MM.1S (cell line): Measurements from ENCODE around the gene MTCH2.

Experiments used
- DNase-seq: peaks from one replicate; pipeline ENCODE4 v3.0.0-alpha.2; 2015
- H2AFZ ChIP-seq: fragments of 300-600 bp; sonication (generic); 2 replicates; pipeline ENCODE4 v1.6.0; 2016; ENCODE audit warnings: antibody characterized with exemption, low read length
- H3F3A ChIP-seq: fragments of 300-600 bp; sonication (generic); 2 replicates; pipeline ENCODE4 v1.6.1; 2016; ENCODE audit warnings: mild to moderate bottlenecking, antibody characterized with exemption, low read length, moderate library complexity, mixed read lengths; ENCODE audit not compliant: insufficient read depth
- H3K27ac ChIP-seq: fragments of 300-600 bp; sonication (generic); 2 replicates; pipeline ENCODE4 v1.5.1; 2016; ENCODE audit warnings: mild to moderate bottlenecking, low read length
- H3K27me3 ChIP-seq: fragments of 300-600 bp; sonication (generic); replicated peaks from 2 replicates; pipeline ENCODE4 v1.6.0; 2016; ENCODE audit warnings: low read length; ENCODE audit not compliant: insufficient read depth
- H3K36me3 ChIP-seq: fragments of 300-600 bp; sonication (generic); replicated peaks from 2 replicates; pipeline ENCODE4 v1.6.1; 2016; ENCODE audit warnings: mild to moderate bottlenecking, low read length, mixed read lengths; ENCODE audit not compliant: insufficient read depth
- H3K4me1 ChIP-seq: fragments of 300-600 bp; sonication (generic); 2 replicates; pipeline ENCODE4 v1.6.1; 2016; ENCODE audit warnings: low read length, mixed read lengths
- H3K4me2 ChIP-seq: fragments of 300-600 bp; sonication (generic); 2 replicates; pipeline ENCODE4 v1.6.0; 2016; ENCODE audit warnings: low read depth, low read length
- H3K4me3 ChIP-seq: fragments of 300-600 bp; sonication (generic); 2 replicates; pipeline ENCODE4 v1.5.1; 2016; ENCODE audit warnings: low read length, mixed read lengths
- H3K79me2 ChIP-seq: fragments of 300-600 bp; sonication (generic); 2 replicates; pipeline ENCODE4 v1.6.1; 2016; ENCODE audit warnings: mixed run types, low read length, mixed read lengths
- H3K9ac ChIP-seq: fragments of 300-600 bp; sonication (generic); 2 replicates; pipeline ENCODE4 v1.6.1; 2016; ENCODE audit warnings: low read length, mixed read lengths
- H3K9me2 ChIP-seq: fragments of 300-600 bp; sonication (generic); replicated peaks from 2 replicates; pipeline ENCODE4 v1.6.1; 2016; ENCODE audit warnings: mild to moderate bottlenecking, low read length, mixed read lengths; ENCODE audit not compliant: insufficient read depth
- H3K9me3 ChIP-seq: fragments of 300-600 bp; sonication (generic); replicated peaks from 2 replicates; pipeline ENCODE4 v1.6.1; 2016; ENCODE audit warnings: mild to moderate bottlenecking, low read length, mixed read lengths; ENCODE audit not compliant: insufficient read depth
- H4K20me1 ChIP-seq: fragments of 300-600 bp; sonication (generic); 2 replicates; pipeline ENCODE4 v1.6.1; 2016; ENCODE audit warnings: mild to moderate bottlenecking, low read length, moderate library complexity, mixed read lengths; ENCODE audit not compliant: insufficient read depth
- CTCF ChIP-seq: fragments of 300-600 bp; sonication (generic); IDR thresholded peaks from 2 replicates; pipeline ENCODE4 v1.5.1; 2016; ENCODE audit warnings: antibody characterized with exemption, low read length, mixed read lengths
- EZH2 ChIP-seq: fragments of 300-600 bp; sonication (generic); optimal IDR thresholded peaks from 2 replicates; pipeline ENCODE3; 2017; ENCODE audit warnings: low read depth, mild to moderate bottlenecking, antibody characterized with exemption, low read length, mixed read lengths
- EZH2phosphoT487 ChIP-seq: fragments of 300-600 bp; sonication (generic); IDR thresholded peaks from 2 replicates; pipeline ENCODE4 v1.6.1; 2018; ENCODE audit warnings: antibody characterized with exemption, low read length

MTCH2 gene

GRCh38 chr11:47587723-47588326 is 54.5 kb downstream of the MTCH2 start:
- Histone ChIP-seq H3K79me2 (no peaks in the 10 kb centered on the region), H3K36me3 (no peaks in the 10 kb centered on the region), H3K4me2 (no peak overlapping the region), H3K4me1 (no peaks in the 10 kb centered on the region), H3K27ac (no peak overlapping the region), H3K27me3 (no peaks in the 10 kb centered on the region), H3K9me2 (no peaks in the 10 kb centered on the region), H3K4me3 (no peak overlapping the region), H3K9me3 (no peaks in the 10 kb centered on the region), H3F3A (no peaks in the 10 kb centered on the region), H4K20me1 (no peaks in the 10 kb centered on the region), H3K9ac (no peak overlapping the region), H2AFZ (no peak overlapping the region)
- no peak for DNase-seq
- TF ChIP-seq EZH2phosphoT487 (no peak), CTCF (no peak), EZH2 (no peak)

GRCh38 chr11:47587039-47587716 is 55.2 kb downstream of the MTCH2 start:
- Histone ChIP-seq H3K36me3 (0 out of 2 replicates have a peak, but pooled peaks cover 2% of the 10 kb centered on the region), H4K20me1 (no peaks in the 10 kb centered on the region), H3F3A (no peaks in the 10 kb centered on the region), H3K27ac (no peak overlapping the region), H2AFZ (no peak overlapping the region), H3K9me3 (no peaks in the 10 kb centered on the region), H3K79me2 (peaks cover 5% of the 10 kb centered on the region; the same call in 1 of the 2 replicates), H3K9ac (no peak overlapping the region), H3K4me1 (no peaks in the 10 kb centered on the region), H3K27me3 (no peaks in the 10 kb centered on the region), H3K9me2 (no peaks in the 10 kb centered on the region), H3K4me2 (no peak overlapping the region), H3K4me3 (no peak overlapping the region)
- DNase-seq, result no peak
- no peak for TF ChIP-seq EZH2phosphoT487
- no peak for TF ChIP-seq EZH2
- no peak for TF ChIP-seq CTCF

GRCh38 chr11:47586098-47586855 is 56.1 kb downstream of the MTCH2 start, which contains the start of gene FAM180B:
Gene FAM180B, plus strand, starts transcription at chr11:47586678. Its CDS starts 91 bp downstream, at chr11:47586769.
- Histone ChIP-seq H3F3A (no peaks in the 10 kb centered on the region), H4K20me1 (no peaks in the 10 kb centered on the region), H2AFZ (no peak within 1 kb of the TSS), H3K27ac (no peak within 1 kb of the TSS), H3K79me2 (peaks cover 14% of the 10 kb centered on the region; the same call in 1 of the 2 replicates), H3K4me1 (no peaks in the 10 kb centered on the region), H3K4me3 (no peak within 1 kb of the TSS), H3K9ac (no peak within 1 kb of the TSS), H3K27me3 (no peaks in the 10 kb centered on the region), H3K36me3 (0 out of 2 replicates have a peak, but pooled peaks cover 11% of the 10 kb centered on the region), H3K9me2 (no peaks in the 10 kb centered on the region), H3K4me2 (no peak within 1 kb of the TSS), H3K9me3 (no peaks in the 10 kb centered on the region)
- TF ChIP-seq CTCF, result no peak
- TF ChIP-seq EZH2, result no peak
- no peak for TF ChIP-seq EZH2phosphoT487
- DNase-seq, result no peak
